NCI-H146 treated with DMSO at 0.1 percent for 48 hours (cell line): ENCODE data around the gene KAZN.

ENCODE experiments used
- DNase-seq: peaks from one replicate; lab custom pipeline; 2025; ENCODE audit not compliant: unreplicated experiment; lab: John Stamatoyannopoulos, UW

Gene KAZN

GRCh38 chr1:14897997-14898645 is 299.6 kb downstream of the KAZN start:
- DNase-seq, result no peak

GRCh38 chr1:14899686-14900085 is 301.2 kb downstream of the KAZN start:
- DNase-seq, result no peak

GRCh38 chr1:14901371-14901954 is 303.0 kb downstream of the KAZN start:
- no peak for DNase-seq

- DNase-seq, result no peak
Observed at GRCh38 chr1:14903922-14904321, 305.4 kb downstream of the KAZN start.

GRCh38 chr1:14906665-14907064 is 308.2 kb downstream of the KAZN start:
- DNase-seq, result no peak

GRCh38 chr1:14907416-14907815 is 308.9 kb downstream of the KAZN start:
- no peak for DNase-seq

GRCh38 chr1:14909273-14909672 is 310.8 kb downstream of the KAZN start:
- no peak for DNase-seq

- DNase-seq, result no peak
Observed at GRCh38 chr1:14909920-14910460, 311.5 kb downstream of the KAZN start.

GRCh38 chr1:14910984-14911721 is 312.7 kb downstream of the KAZN start:
- no peak for DNase-seq

GRCh38 chr1:14912839-14913481 is 314.5 kb downstream of the KAZN start:
- no peak for DNase-seq

GRCh38 chr1:14913482-14914177 is 315.1 kb downstream of the KAZN start:
- peak; percentile 57 for DNase-seq

- no peak for DNase-seq
Observed at GRCh38 chr1:14914351-14914988, 316.0 kb downstream of the KAZN start.

GRCh38 chr1:14915356-14916054 is 317.0 kb downstream of the KAZN start:
- DNase-seq, result no peak

GRCh38 chr1:14919289-14919688 is 320.8 kb downstream of the KAZN start:
- DNase-seq, result no peak

GRCh38 chr1:14919751-14920150 is 321.3 kb downstream of the KAZN start:
- no peak for DNase-seq

- DNase-seq, result no peak
Observed at GRCh38 chr1:14921057-14921456, 322.6 kb downstream of the KAZN start.

- DNase-seq, result no peak
Observed at GRCh38 chr1:14922942-14923726, 324.6 kb downstream of the KAZN start.

- no peak for DNase-seq
Observed at GRCh38 chr1:14923727-14924452, 325.4 kb downstream of the KAZN start.
